NCI-H2107 treated with DMSO at 0.1 percent for 48 hours (cell line): ENCODE measurements around the gene BACE2.

ENCODE experiments used
- DNase-seq: peaks from one replicate; lab custom pipeline; 2025; ENCODE audit not compliant: unreplicated experiment; lab: John Stamatoyannopoulos, UW

Gene BACE2

DNA sequence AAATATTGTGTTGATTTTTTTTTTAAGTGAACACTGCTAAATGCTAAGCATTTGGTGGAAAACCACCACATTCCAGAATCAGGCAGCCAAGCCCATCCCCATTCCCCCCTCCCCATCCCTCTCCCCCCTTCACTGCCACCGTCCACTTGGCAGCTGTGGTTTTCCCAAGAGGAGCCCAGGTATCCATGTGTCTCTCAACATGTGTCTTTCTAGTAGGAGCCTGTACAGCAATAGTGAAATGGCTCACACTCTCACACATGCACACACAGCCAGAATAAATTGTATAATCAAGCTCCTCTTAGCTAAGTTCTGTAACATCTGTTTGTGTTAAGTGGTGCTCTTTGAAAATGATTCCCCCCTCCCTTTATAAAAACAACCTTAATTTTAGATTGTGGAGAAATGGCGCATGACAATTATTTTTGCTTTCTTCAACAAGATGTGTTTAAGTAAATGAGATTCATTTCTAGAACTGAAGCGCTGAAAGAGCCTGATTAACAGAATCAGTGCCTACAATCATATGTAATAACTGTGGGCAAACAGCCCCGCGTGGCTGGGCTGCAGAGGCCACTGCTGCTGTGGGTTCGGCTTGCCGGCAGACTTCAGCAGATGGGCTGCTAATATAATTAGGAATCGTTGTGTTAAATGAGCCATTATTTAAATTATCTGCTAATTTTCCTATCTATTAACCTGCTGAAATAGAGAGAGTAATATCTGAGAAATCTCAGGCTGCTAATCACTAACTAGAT, 43.3 kb downstream of the BACE2 start:
- DNase-seq, result no peak

DNA sequence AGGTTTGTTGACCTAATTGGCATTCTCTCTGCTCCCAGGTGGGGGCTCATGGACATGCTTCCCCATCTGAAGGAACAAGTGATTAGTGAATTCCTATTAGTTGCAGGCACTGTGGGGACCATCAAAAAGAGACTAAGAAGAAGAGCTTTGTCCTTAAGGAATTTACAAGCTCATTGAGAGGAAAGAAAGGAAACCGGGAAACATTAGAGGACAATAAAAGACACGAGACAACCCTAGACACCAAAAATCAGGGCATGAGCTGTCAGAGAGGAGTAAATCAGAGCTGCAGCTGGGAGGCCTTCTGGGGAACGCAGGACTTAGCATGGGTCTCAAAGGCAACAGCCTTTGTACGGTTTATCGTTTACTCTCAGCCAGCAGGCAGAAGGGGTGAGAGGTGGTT, 45.1 kb downstream of the BACE2 start:
- no peak for DNase-seq

DNA sequence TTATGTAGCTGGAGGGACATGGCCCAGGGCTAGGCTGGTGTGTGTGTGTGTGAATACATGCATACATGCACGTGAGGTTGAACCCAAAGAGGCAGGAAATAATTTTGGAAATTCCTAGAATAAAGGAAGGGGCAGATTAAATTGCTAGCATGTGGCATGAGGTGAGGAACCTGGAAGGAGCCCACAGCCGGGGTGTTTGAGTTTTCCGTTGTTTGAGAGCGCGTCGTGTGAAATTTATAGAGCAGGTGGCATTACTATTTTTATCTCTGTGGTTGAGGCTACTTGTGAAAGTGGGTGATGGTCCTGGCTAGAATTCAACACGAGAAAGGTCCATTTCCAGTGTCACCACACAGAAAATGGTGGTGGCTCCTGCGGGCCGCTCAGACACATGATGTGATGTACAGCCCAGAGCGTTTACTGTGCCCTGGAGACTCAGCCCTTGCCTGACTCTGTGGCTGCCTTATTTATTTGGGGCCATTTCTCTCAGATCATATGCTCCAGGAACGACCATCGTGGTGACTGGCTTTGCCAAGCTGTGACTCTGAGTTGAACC, 48.0 kb downstream of the BACE2 start:
- no peak for DNase-seq

DNA sequence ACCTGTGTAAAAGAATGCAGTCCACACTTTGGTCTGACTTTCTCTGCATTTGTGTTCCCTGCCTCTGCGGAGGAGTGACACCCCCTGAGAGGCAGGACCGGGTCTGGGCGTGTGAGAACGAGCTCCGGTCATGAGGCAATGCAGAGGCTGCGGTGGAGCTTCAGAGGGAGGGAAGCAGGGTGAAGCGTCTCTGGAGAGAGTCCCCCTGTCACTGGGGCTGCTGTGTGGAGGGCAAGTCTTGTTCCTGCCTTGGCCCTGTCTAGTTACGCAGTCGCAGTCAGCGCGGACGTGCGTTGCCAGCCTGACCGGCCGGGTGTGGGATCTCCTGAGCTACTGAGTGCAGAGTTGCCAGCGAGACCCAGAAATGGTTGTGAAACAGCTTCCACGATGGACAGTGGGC, 48.5 kb downstream of the BACE2 start:
- no peak for DNase-seq

DNA sequence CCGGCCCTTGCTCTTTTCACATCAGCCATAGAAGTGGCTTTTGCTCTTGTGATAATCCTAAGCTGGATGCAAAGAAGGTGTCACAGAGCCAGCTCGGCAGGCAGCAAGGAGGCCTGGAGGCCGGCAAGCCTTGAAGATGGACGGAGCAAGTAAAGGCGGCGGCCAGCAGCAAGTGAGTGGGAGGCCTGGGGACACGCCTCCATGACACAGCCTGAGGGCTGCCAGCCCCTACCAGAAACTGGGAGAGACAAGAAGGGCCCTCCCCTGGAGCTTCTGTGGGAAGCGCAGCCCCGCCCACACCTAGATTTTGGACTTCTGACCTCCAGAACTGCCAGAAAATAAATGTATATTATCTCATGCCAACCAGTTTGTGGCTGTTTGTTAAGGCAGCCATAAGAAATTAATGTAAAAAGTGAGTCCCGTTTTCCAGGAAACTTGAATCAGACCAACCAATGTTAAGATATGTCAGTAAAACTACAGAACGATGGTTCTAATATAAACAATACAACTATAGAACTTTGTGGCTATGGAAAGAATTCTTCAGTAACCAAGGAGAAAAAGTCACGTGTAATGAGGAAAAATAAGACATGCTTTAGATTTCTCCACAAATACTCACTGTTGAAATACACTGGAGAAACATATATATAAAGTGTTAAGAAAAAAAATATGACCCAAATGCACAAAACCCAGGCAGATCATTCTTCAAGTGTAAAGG, 49.9 kb downstream of the BACE2 start:
- DNase-seq, result no peak

DNA sequence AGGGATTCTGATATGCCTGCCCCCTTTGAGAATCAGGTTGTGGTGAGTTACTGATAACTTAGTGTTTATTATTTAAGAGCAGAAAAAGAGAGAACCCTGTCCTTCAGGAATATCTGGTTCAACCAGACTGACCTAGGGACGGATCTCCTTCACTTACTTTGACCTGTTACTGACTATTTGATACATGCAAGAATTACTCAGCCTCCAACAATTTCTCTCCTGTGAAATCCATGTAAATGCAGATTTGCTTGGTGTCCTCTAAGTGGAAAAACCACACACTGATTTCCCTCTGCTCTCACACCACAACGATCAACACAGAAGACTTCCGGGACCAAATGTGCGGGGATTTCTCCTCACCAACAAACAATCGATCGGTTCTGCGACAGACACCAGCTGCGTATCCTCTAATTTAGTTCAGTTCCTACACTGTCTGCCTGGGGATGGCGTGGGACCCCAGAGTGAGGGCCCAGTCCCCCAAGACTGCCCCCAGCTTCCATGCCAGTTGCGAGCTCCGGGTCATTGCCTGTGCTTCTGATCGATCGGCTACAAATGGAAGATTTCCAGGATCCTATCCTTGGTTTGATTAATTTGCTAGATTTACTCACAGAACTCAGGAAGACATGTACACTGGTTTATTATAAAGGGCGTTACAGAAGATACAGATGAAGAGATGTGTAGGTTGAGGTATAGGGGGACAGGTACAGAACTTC, 51.7 kb downstream of the BACE2 start:
- no peak for DNase-seq

DNA sequence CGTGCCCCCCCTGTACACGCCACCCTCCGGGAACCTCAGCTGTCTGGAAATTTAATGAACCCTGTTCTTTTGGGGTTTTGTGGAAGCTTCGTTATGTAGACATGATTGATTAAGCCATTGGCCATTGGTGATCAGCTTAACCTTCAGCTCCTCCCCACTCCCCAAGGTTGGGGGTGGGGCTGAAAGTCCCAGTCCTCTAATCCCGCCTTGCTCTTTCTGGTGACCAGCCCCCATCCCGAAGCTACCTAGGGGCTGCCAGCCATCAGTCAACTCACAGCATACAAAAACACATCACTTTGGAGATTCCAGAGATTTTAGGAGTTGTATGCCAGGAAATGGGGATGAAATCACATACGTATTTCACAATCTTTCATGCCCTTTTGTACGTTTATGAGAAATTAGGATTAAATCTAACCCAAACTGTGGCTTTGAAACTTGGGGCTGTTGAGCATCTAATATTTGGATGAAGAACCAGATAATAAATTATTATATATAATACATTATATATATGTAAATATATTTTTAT, 52.3 kb downstream of the BACE2 start:
- DNase-seq, result no peak

DNA sequence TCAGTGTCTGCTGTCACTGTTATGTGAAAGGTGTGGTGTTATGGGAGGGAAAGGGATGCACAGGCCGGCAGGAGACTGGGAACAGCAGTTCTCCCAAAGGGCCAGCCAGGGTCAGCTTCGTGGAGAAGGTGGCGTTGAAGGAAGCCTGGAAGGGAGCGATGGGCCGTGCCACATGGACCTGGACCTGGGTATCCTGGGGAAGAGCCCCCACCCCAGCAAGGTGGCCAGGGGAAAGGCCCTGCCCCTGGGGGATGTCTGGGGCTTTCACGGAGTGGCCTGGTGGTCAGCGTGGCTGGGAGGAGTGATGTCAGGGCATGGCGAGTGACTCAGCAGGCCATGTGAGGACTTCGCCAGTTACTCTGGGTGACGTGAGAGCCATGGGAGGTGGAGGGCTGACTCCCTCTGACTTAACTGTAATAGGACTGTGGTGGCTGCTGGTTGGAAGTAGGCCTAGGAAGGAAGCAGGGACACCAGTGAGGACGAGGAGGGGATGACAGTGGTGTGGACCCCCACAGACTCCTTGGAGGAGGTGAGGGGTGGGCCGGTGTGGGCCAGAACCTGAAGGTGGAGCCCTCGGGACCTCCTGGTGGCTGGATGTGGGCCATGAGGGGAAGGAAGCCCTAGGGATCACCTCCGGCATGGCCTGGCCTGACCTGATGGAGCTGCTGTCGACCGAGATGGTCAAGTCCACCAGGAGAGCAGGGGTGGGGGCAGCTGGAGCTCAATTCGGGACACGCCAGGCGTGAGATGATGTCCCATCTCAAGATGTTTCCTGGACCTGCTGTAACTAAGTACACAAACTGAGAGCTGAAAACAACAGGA, 54.5 kb downstream of the BACE2 start:
- no peak for DNase-seq

DNA sequence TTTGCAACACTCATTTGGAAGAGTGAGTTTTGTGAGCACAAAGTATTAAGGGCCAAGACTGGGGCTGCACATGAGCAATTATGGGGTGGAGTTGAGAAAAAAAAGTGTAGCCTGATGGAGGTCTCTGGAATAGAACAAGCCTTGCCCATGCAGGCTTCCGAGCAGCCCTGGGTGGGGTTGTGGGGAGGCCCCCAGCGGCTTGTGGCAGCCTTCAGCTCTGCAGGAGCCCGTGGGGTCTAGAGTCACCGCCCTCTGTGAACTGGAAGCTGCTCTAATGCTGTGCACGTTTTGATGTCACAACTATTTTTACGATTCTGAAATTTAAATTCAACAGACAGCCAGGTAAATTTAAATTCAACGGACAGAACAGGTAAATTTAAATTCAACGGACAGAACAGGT, 58.9 kb downstream of the BACE2 start:
- no peak for DNase-seq

DNA sequence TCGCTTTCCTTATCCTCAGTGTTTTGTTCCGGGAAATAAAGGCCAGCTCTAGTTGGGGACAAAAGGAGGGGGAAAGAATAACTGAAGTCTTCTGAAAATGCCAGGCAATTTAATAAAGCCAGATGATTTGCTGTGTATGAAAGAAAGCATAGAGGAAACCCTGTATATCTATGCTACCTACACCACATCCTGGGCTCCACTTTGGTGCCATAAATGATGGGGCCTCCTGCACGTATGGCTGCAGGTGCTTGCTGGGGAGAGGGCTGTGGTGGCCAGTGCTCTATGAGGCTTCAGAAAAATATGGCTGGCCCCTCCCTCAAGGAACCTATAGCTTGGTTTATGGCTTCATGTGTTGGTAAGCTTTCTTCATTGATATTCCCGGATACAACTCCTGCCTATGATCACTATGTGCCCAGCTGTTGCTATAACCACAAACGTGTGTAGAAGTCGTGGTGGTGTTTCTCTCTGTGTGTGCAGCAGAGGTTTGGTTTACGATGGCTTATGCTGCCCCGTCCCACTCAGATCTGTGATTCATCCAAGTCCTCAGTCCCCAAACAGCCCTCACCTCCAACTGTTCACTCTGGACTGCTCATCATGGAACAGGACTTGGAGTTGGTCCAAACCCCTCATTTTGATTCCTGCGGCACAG, 59.5 kb downstream of the BACE2 start:
- DNase-seq, result no peak

DNA sequence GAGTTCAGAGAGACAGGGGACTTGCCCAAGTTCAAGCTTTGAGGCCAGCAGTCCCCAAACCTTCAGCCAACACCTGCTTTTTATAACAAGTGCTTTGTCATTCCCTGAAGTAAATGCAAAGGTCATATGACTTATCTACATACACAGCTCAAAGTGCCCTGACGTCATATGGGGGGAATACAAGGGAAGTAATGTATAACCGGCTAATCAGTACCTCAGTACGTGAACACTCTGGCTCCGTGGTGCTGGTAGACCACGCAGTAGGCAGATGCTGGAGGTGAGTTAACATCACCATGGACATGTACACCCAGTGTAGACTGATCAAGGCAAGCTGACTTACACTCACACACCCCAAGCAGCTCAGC, 60.0 kb downstream of the BACE2 start:
- no peak for DNase-seq

DNA sequence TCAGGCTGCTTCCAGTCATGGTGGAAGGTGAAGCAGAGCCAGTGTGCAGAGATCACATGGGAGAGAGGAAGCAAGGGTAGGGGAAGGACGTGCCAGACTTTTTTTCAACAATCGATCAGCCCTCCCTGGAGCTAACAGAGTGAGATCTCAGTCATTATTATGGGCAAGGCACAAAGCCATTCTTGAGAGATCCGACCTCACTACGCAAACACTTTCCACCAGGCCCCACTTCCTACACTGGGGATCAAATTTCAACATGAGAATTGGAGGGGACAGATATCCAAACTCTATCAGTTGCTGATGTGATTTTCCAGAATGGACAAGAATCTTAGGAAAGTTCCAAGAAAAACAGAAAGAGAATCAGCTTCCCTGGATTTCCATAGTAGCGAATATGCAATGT, 60.5 kb downstream of the BACE2 start:
- DNase-seq, result no peak

DNA sequence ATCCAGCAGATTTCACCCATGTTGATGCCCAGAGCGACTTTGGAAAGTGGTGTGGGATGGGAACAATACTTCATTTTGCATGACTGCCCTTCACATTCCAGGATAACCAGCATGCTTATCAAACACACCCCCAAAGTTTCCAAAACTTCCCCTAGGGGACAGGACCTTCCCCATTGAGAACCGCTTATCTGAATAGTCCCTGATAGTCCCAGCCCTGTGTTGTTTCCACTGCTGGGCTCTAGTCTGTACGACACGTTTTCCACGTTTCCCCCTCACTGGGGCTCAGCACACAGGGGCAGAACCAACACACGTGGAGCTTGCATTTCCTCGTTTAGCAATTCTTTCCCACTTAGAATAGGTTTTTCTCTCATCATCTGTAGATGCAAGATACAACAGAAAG, 61.0 kb downstream of the BACE2 start:
- no peak for DNase-seq

DNA sequence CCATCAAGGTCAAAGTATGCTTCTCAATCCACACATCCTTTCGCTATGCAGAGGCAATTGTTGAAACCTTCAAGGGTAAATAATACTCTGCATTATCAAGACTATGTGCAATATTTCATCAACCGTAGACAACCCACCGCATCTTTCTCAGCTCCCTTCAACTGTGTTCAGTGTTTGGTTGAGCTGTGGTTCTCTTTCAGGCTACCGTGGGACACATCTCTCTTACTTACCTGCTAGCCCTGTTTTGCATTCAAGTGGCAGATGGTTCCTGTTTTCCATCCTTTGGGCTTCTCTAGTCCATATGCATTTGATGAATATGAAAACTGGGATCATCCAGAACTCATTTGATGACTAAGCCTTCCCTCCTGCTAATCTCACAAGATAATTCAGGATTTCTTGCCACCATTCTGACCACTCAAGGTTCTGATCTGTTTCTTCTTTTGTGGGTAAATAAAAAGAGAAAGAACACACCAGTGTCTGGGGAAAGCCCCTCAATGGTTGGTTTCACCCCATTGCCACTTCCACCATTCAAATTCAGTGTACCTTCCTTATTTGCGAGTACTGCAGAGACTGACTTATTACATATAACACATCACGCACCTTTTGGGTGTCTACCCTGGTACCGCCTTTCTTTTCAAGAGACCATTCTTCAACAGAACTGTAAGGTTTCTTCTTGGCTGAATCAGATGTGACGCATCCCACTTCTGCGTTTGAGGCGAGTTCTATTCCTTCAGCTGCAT, 61.7 kb downstream of the BACE2 start:
- DNase-seq, result no peak

DNA sequence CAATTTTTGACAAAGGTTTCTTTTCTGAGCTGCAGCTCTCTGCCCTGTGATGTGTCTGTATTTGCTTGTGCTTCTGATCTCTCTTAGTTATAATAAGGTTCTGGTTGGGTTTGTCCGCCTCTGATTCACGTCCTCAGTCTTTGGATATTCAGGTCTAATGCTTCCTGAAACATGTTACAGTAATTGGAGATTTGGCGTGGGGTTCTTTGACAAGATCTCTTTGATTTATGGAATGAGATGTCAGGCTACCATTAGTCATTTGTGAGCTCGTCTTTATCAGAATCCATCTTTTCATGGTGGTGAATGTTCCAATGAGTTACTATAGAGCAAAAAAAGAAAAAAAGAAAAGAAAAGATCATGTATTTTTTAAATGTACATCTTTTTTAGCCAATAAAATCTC, 62.5 kb downstream of the BACE2 start:
- DNase-seq, result no peak

DNA sequence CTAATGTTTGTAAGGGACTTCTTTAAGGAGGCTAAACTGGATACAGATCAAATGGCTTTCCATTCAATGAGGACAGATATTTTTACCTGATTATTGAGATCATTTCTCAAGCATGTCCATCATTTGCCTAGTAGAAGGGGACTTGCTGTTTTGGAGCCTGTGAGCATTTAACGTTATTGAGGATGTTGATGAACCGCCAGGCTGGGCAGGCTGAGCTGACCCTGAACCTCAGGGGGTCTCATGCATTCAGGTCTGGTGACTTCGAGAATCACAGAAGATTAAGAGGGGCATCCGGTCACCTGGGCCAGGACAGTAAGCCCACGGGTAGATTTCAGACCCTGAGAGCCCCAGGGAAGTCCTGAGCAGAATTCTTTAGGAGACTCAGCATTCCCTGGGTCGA, 63.1 kb downstream of the BACE2 start:
- no peak for DNase-seq

DNA sequence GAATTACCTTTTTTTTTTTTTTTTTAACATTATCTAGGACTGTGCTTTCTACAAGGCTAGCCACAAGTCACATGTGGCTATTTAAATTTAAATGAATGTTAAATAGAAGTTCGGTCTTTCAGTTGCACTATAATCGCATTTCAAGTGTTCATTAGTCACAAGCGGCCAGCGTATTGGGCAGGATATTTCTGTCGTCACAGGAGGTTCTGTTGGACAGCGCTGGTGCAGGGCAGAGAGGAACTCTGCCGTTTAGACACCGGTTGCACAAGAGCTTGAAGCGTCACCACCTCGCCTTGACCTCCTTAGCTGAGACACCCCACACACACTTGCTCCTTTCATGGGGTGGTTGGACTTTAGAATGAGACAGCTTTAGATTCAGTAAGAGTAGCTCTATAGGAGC, 64.1 kb downstream of the BACE2 start:
- no peak for DNase-seq

DNA sequence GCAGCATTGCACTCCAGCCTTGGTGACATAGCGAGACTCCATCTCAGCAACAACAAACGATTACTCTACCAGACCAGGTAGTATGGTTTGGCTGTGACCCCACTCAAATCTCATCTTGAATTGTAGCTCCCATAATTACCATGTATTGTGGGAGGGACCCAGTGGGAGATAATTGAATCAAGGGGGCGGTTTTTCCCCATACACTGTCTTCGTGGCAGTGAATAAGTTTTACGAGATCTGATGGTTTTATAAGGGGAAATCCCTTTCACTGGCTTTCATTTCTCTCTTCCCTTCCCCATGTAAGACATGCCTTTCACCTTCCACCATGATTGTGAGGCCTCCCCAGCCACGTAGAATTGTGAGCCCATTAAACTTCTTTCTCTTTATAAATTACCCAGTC, 66.0 kb downstream of the BACE2 start:
- no peak for DNase-seq

DNA sequence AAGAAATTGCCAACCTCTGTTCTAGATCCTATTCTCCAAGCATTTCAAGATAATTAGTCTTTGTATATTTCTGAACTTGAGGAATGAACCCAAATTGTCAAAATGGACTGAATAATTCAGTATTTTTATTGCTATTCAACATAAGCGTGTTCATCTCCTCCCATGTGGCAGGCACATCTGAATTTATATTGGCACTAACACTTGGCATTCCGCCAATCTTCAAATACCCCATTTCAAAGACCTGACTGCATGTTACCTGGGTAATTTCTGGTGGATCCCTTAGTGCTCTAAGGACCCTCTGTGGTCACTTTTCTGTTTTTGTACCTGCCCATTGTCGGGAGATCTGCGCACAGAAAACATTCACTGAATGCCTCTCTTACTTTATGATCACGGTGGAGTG, 66.6 kb downstream of the BACE2 start:
- DNase-seq, result no peak

DNA sequence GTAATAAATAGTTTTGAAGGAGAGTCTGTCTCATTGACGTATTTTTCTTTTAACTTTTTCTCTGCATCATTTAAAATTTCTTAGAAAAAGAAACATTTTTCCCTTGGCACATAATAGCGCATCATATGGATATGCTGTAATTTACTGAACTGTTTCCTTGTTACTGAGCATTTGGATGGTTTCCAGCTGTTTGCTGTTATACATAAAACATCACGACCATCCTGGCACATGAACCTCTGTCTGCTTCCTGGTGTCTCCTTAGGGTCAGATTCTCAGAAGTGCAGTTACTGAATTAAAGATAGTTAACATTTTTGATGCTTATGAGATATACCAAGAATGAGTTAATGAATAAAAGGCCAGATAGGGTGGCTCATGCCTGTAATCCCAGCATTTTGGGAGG, 67.2 kb downstream of the BACE2 start:
- no peak for DNase-seq
